ENCODE measurements around the gene ADCK1.
A peak's percentile ranks its signal among the peaks of the same experiment; 100 is the strongest.
"Not testable (repeated sequence)": the region's sequence is repeated elsewhere in the genome, so short reads cannot be mapped to it uniquely, and the experiment has no call there.

ADCK1 gene

GRCh38 chr14:77882098-77882497 lies 82.2 kb downstream of the ADCK1 start:
- Mint-ChIP-seq H3K4me1 (ENCODE audit: low read depth in 2 of 2) (peaks cover 0 to 3% of the 10 kb centered on the region in 2 donors), H3K9me3 (no peaks in the 10 kb centered on the region), H3K4me3 (no peak overlapping the region), H3K36me3 (ENCODE audit: insufficient read depth) (no peaks in the 10 kb centered on the region), H3K27me3 (no peaks in the 10 kb centered on the region), H3K27ac (no peak overlapping the region)
- DNase-seq (no peak), ATAC-seq (replicated peaks) (no peak)

- H3K4me1 Mint-ChIP-seq (ENCODE audit: low read depth in 2 of 2), result peaks cover 0 to 3% of the 10 kb centered on the region in 2 donors
- no peaks in the 10 kb centered on the region for H3K27me3 Mint-ChIP-seq
- no peak overlapping the region for H3K4me3 Mint-ChIP-seq
- H3K27ac Mint-ChIP-seq, result no peak overlapping the region
- ATAC-seq (replicated peaks) (no peak), DNase-seq (no peak)
- H3K9me3 Mint-ChIP-seq, result no peaks in the 10 kb centered on the region
- no peaks in the 10 kb centered on the region for H3K36me3 Mint-ChIP-seq (ENCODE audit: insufficient read depth)
Observed at GRCh38 chr14:77882636-77883035, 82.7 kb downstream of the ADCK1 start.

- H3K27me3 Mint-ChIP-seq, result no peaks in the 10 kb centered on the region
- H3K36me3 Mint-ChIP-seq (ENCODE audit: insufficient read depth), result no peaks in the 10 kb centered on the region
- peaks cover 0 to 3% of the 10 kb centered on the region in 2 donors for H3K4me1 Mint-ChIP-seq (ENCODE audit: low read depth in 2 of 2)
- no peak overlapping the region for H3K4me3 Mint-ChIP-seq
- DNase-seq, result no peak
- no peaks in the 10 kb centered on the region for H3K9me3 Mint-ChIP-seq
- ATAC-seq (replicated peaks), result no peak
- no peak overlapping the region for H3K27ac Mint-ChIP-seq
Observed at GRCh38 chr14:77883131-77883846, 83.4 kb downstream of the ADCK1 start.

- ATAC-seq (replicated peaks) (no peak), DNase-seq (no peak)
- Mint-ChIP-seq H3K4me1 (ENCODE audit: low read depth in 2 of 2) (peaks cover 0 to 3% of the 10 kb centered on the region in 2 donors), H3K27me3 (no peaks in the 10 kb centered on the region), H3K9me3 (no peaks in the 10 kb centered on the region), H3K27ac (no peak overlapping the region), H3K36me3 (ENCODE audit: insufficient read depth) (no peaks in the 10 kb centered on the region), H3K4me3 (no peak overlapping the region)
Observed at GRCh38 chr14:77883847-77884238, 83.9 kb downstream of the ADCK1 start.

GRCh38 chr14:77885367-77885766 lies 85.5 kb downstream of the ADCK1 start:
- H3K4me3 Mint-ChIP-seq, result no peak overlapping the region
- H3K4me1 Mint-ChIP-seq (ENCODE audit: low read depth in 2 of 2), result peaks cover 0 to 3% of the 10 kb centered on the region in 2 donors
- DNase-seq (no peak), ATAC-seq (replicated peaks) (no peak)
- peaks cover 0 to 7% of the 10 kb centered on the region in 2 donors for H3K9me3 Mint-ChIP-seq
- H3K27ac Mint-ChIP-seq, result peak overlapping the region in 1 of 2 donors; percentile 3
- H3K36me3 Mint-ChIP-seq (ENCODE audit: insufficient read depth), result no peaks in the 10 kb centered on the region
- H3K27me3 Mint-ChIP-seq, result no peaks in the 10 kb centered on the region

- DNase-seq (no peak), ATAC-seq (replicated peaks) (no peak)
- Mint-ChIP-seq H3K4me1 (ENCODE audit: low read depth in 2 of 2) (peaks cover 0 to 3% of the 10 kb centered on the region in 2 donors), H3K9me3 (peaks cover 0 to 7% of the 10 kb centered on the region in 2 donors), H3K36me3 (ENCODE audit: insufficient read depth) (no peaks in the 10 kb centered on the region), H3K4me3 (no peak overlapping the region), H3K27ac (no peak overlapping the region), H3K27me3 (no peaks in the 10 kb centered on the region)
Observed at GRCh38 chr14:77886010-77886409, 86.1 kb downstream of the ADCK1 start.

GRCh38 chr14:77888903-77889302 lies 89.0 kb downstream of the ADCK1 start:
- not testable (repeated sequence) for H3K4me3 Mint-ChIP-seq

GRCh38 chr14:77889971-77890442 lies 90.1 kb downstream of the ADCK1 start:
- H3K4me1 Mint-ChIP-seq (ENCODE audit: low read depth in 2 of 2), result peaks cover 0 to 3% of the 10 kb centered on the region in 2 donors
- no peak for ATAC-seq (replicated peaks)
- no peak overlapping the region for H3K4me3 Mint-ChIP-seq
- no peak overlapping the region for H3K27ac Mint-ChIP-seq
- H3K9me3 Mint-ChIP-seq, result peaks cover 0 to 7% of the 10 kb centered on the region in 2 donors
- no peaks in the 10 kb centered on the region for H3K27me3 Mint-ChIP-seq
- H3K36me3 Mint-ChIP-seq (ENCODE audit: insufficient read depth), result no peaks in the 10 kb centered on the region
- DNase-seq, result no peak

More at GRCh38 chr14:77888903-77889302, 89.0 kb downstream of the ADCK1 start:
- H3K27ac Mint-ChIP-seq; H3K9me3 Mint-ChIP-seq; H3K4me1 Mint-ChIP-seq (ENCODE audit: low read depth in 2 of 2); DNase-seq; ATAC-seq (replicated peaks); H3K36me3 Mint-ChIP-seq (ENCODE audit: insufficient read depth); H3K27me3 Mint-ChIP-seq: not testable (repeated sequence)

- ATAC-seq (replicated peaks) (no peak), DNase-seq (no peak)
- no peak overlapping the region for H3K4me3 Mint-ChIP-seq
- H3K9me3 Mint-ChIP-seq, result peaks cover 0 to 7% of the 10 kb centered on the region in 2 donors
- no peaks in the 10 kb centered on the region for H3K27me3 Mint-ChIP-seq
- H3K27ac Mint-ChIP-seq, result no peak overlapping the region
- H3K36me3 Mint-ChIP-seq (ENCODE audit: insufficient read depth), result no peaks in the 10 kb centered on the region
- H3K4me1 Mint-ChIP-seq (ENCODE audit: low read depth in 2 of 2), result peaks cover 0 to 3% of the 10 kb centered on the region in 2 donors
Observed at GRCh38 chr14:77890873-77891272, 91.0 kb downstream of the ADCK1 start.

- H3K4me1 Mint-ChIP-seq (ENCODE audit: low read depth in 2 of 2), result no peaks in the 10 kb centered on the region
- H3K4me3 Mint-ChIP-seq, result no peak overlapping the region
- ATAC-seq (replicated peaks) (no peak), DNase-seq (no peak)
- no peaks in the 10 kb centered on the region for H3K27me3 Mint-ChIP-seq
- H3K27ac Mint-ChIP-seq, result no peak overlapping the region
- H3K9me3 Mint-ChIP-seq, result peaks cover 0 to 7% of the 10 kb centered on the region in 2 donors
- H3K36me3 Mint-ChIP-seq (ENCODE audit: insufficient read depth), result no peaks in the 10 kb centered on the region
Observed at GRCh38 chr14:77892381-77892871, 92.5 kb downstream of the ADCK1 start.

GRCh38 chr14:77892890-77893484 lies 93.1 kb downstream of the ADCK1 start:
- Mint-ChIP-seq H3K27ac (no peak overlapping the region), H3K36me3 (ENCODE audit: insufficient read depth) (no peaks in the 10 kb centered on the region), H3K4me3 (no peak overlapping the region)

GRCh38 chr14:77897374-77897773 lies 97.5 kb downstream of the ADCK1 start:
- H3K4me1 Mint-ChIP-seq (ENCODE audit: low read depth in 2 of 2), result no peaks in the 10 kb centered on the region
- no peaks in the 10 kb centered on the region for H3K9me3 Mint-ChIP-seq
- H3K27me3 Mint-ChIP-seq, result no peaks in the 10 kb centered on the region
- DNase-seq (no peak), ATAC-seq (replicated peaks) (no peak)
- no peak overlapping the region for H3K27ac Mint-ChIP-seq
- no peaks in the 10 kb centered on the region for H3K36me3 Mint-ChIP-seq (ENCODE audit: insufficient read depth)
- H3K4me3 Mint-ChIP-seq, result no peak overlapping the region

More at GRCh38 chr14:77892890-77893484, 93.1 kb downstream of the ADCK1 start:
- ATAC-seq (replicated peaks) (no peak), DNase-seq (no peak)
- Mint-ChIP-seq H3K4me1 (ENCODE audit: low read depth in 2 of 2) (no peaks in the 10 kb centered on the region), H3K9me3 (peaks cover 0 to 7% of the 10 kb centered on the region in 2 donors), H3K27me3 (no peaks in the 10 kb centered on the region)

GRCh38 chr14:77902811-77903210 lies 102.9 kb downstream of the ADCK1 start:
- H3K4me3 Mint-ChIP-seq, result no peak overlapping the region
- no peak for ATAC-seq (replicated peaks)
- DNase-seq, result no peak
- H3K27me3 Mint-ChIP-seq, result no peaks in the 10 kb centered on the region
- no peak overlapping the region for H3K27ac Mint-ChIP-seq
- H3K9me3 Mint-ChIP-seq, result no peaks in the 10 kb centered on the region
- no peaks in the 10 kb centered on the region for H3K36me3 Mint-ChIP-seq (ENCODE audit: insufficient read depth)
- no peaks in the 10 kb centered on the region for H3K4me1 Mint-ChIP-seq (ENCODE audit: low read depth in 2 of 2)

GRCh38 chr14:77903221-77903620 lies 103.3 kb downstream of the ADCK1 start:
- no peak for ATAC-seq (replicated peaks)
- Mint-ChIP-seq H3K27ac (no peak overlapping the region), H3K27me3 (no peaks in the 10 kb centered on the region), H3K4me3 (no peak overlapping the region), H3K9me3 (no peaks in the 10 kb centered on the region), H3K36me3 (ENCODE audit: insufficient read depth) (no peaks in the 10 kb centered on the region), H3K4me1 (ENCODE audit: low read depth in 2 of 2) (no peaks in the 10 kb centered on the region)
- no peak for DNase-seq

Data from effector memory CD8-positive, alpha-beta T cell (primary cell).